ENCODE results near the gene IL9. TPM values are rescaled to one million over a fixed set of nuclear protein-coding genes. Genes with fewer than 3 reads are reported as not detected.

The IL9 gene
- total RNA-seq, 1 donor from 2014 or later = not detected

GRCh38 chr5:135842737-135843136, 52.9 kb downstream of the IL9 start:
- peak; percentile 14 for DNase-seq (ENCODE audit: low spot score)

More at GRCh38 chr5:135842737-135843136, 52.9 kb downstream of the IL9 start:
- ATAC-seq = no peak

Other genes with a start within 250 kb of the IL9 start
- 5.8 TPM for gene SLC25A48, start 61.2 kb downstream of the IL9 start, total RNA-seq
- 6.5 TPM for gene LECT2, start 59.1 kb upstream of the IL9 start, total RNA-seq
- gene TGFBI, start 133.1 kb upstream of the IL9 start, total RNA-seq = 49.3 TPM
- 22.8 TPM for gene SMAD5, start 237.0 kb upstream of the IL9 start, total RNA-seq